ENCODE results near the gene EBF4. TPM values are rescaled to one million over a fixed set of nuclear protein-coding genes. Genes with fewer than 3 reads are reported as not detected.

The EBF4 gene
- total and polyA plus RNA-seq, 2 of the 8 experiments (the other 6 are each of a cell fraction or from before 2014, with no cell fraction given) = 1.2 to 2.9 TPM

DNA sequence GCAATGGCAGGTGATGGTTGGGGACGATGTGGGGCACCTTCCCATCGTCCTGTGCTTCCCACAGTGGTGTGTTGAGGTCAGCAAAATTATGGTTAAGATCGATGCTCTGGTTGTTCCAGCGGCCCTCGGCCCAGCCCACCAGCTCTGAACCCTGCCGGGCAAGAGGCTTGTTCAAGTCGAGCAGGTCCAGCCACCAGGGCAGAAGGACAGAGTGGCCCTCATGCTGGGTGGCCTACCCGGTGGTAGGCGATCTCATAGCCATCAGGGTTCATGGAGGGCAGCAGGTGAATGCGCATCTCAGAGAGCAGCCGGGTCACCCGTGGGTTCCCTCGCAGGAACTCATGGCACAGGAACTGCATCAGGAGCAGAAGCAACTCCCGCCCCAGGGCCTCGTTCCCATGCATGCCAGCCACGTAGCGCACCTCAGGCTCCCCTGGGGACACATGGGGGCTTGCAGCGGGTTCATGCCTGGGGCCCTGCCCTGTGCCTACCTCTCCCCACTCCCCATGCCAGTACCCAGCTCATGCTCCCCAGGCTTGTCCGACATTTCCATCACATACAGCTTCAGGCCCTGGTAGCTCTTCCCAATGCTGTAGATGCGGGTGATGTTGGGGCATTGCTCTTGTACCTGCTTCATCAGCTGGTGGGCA lies 103.6 kb downstream of the EBF4 start (continued):
- TF ChIP-seq, protein P1, sequence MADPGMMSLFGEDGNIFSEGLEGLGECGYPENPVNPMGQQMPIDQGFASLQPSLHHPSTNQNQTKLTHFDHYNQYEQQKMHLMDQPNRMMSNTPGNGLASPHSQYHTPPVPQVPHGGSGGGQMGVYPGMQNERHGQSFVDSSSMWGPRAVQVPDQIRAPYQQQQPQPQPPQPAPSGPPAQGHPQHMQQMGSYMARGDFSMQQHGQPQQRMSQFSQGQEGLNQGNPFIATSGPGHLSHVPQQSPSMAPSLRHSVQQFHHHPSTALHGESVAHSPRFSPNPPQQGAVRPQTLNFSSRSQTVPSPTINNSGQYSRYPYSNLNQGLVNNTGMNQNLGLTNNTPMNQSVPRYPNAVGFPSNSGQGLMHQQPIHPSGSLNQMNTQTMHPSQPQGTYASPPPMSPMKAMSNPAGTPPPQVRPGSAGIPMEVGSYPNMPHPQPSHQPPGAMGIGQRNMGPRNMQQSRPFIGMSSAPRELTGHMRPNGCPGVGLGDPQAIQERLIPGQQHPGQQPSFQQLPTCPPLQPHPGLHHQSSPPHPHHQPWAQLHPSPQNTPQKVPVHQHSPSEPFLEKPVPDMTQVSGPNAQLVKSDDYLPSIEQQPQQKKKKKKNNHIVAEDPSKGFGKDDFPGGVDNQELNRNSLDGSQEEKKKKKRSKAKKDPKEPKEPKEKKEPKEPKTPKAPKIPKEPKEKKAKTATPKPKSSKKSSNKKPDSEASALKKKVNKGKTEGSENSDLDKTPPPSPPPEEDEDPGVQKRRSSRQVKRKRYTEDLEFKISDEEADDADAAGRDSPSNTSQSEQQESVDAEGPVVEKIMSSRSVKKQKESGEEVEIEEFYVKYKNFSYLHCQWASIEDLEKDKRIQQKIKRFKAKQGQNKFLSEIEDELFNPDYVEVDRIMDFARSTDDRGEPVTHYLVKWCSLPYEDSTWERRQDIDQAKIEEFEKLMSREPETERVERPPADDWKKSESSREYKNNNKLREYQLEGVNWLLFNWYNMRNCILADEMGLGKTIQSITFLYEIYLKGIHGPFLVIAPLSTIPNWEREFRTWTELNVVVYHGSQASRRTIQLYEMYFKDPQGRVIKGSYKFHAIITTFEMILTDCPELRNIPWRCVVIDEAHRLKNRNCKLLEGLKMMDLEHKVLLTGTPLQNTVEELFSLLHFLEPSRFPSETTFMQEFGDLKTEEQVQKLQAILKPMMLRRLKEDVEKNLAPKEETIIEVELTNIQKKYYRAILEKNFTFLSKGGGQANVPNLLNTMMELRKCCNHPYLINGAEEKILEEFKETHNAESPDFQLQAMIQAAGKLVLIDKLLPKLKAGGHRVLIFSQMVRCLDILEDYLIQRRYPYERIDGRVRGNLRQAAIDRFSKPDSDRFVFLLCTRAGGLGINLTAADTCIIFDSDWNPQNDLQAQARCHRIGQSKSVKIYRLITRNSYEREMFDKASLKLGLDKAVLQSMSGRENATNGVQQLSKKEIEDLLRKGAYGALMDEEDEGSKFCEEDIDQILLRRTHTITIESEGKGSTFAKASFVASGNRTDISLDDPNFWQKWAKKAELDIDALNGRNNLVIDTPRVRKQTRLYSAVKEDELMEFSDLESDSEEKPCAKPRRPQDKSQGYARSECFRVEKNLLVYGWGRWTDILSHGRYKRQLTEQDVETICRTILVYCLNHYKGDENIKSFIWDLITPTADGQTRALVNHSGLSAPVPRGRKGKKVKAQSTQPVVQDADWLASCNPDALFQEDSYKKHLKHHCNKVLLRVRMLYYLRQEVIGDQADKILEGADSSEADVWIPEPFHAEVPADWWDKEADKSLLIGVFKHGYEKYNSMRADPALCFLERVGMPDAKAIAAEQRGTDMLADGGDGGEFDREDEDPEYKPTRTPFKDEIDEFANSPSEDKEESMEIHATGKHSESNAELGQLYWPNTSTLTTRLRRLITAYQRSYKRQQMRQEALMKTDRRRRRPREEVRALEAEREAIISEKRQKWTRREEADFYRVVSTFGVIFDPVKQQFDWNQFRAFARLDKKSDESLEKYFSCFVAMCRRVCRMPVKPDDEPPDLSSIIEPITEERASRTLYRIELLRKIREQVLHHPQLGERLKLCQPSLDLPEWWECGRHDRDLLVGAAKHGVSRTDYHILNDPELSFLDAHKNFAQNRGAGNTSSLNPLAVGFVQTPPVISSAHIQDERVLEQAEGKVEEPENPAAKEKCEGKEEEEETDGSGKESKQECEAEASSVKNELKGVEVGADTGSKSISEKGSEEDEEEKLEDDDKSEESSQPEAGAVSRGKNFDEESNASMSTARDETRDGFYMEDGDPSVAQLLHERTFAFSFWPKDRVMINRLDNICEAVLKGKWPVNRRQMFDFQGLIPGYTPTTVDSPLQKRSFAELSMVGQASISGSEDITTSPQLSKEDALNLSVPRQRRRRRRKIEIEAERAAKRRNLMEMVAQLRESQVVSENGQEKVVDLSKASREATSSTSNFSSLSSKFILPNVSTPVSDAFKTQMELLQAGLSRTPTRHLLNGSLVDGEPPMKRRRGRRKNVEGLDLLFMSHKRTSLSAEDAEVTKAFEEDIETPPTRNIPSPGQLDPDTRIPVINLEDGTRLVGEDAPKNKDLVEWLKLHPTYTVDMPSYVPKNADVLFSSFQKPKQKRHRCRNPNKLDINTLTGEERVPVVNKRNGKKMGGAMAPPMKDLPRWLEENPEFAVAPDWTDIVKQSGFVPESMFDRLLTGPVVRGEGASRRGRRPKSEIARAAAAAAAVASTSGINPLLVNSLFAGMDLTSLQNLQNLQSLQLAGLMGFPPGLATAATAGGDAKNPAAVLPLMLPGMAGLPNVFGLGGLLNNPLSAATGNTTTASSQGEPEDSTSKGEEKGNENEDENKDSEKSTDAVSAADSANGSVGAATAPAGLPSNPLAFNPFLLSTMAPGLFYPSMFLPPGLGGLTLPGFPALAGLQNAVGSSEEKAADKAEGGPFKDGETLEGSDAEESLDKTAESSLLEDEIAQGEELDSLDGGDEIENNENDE (IDR thresholded peaks at IDR 0.05; ENCODE audit: insufficient replicate concordance, low read length) = no peak
- TF ChIP-seq KDM1A (IDR thresholded peaks at IDR 0.05; ENCODE audit: borderline replicate concordance, low read length) (no peak), POU5F1 (IDR thresholded peaks at IDR 0.05; ENCODE audit: low read depth, low read length) (no peak), SIN3A (conservative IDR thresholded peaks at IDR 0.05 in 1 of 2, IDR thresholded peaks at IDR 0.05 in 1 of 2; ENCODE audit: low read depth in 1 of 2, low read length in 2 of 2) (no peak), TEAD4 (IDR thresholded peaks at IDR 0.05; ENCODE audit: low read depth, low read length) (no peak), RAD21 (IDR thresholded peaks at IDR 0.05 in 1 of 2, conservative IDR thresholded peaks at IDR 0.05 in 1 of 2; ENCODE audit: low read depth in 2 of 2, low read length in 2 of 2) (no peak)

All from H1 (cell line).